WERI-Rb-1 (cell line): ENCODE data around the gene PUS7.
"Not testable (repeated sequence)": the region's sequence is repeated elsewhere in the genome, so short reads cannot be mapped to it uniquely, and the experiment has no call there.

Experiments used
- DNase-seq: peaks from one replicate; pipeline ENCODE4 v3.0.0-alpha.2; 2020
- H3K27ac ChIP-seq: fragments of 250-450 bp; sonication (Bioruptor Pico); 2 replicates; pipeline ENCODE4 v1.5.1; 2020; ENCODE audit warnings: mild to moderate bottlenecking, moderate library complexity
- H3K27me3 ChIP-seq: fragments of 250-450 bp; sonication (Bioruptor Pico); 2 replicates; pipeline ENCODE4 v1.5.1; 2021; ENCODE audit warnings: mild to moderate bottlenecking, low read depth, moderate library complexity; ENCODE audit not compliant: insufficient read depth, severe bottlenecking
- H3K36me3 ChIP-seq: fragments of 250-450 bp; sonication (Bioruptor Pico); 2 replicates; pipeline ENCODE4 v1.5.1; 2020; ENCODE audit warnings: mild to moderate bottlenecking, moderate library complexity
- H3K4me3 ChIP-seq: 2 replicates; pipeline ENCODE4 v1.5.1; 2011; ENCODE audit warnings: low read depth, mild to moderate bottlenecking, control low read depth, low read length
- H3K9me3 ChIP-seq: fragments of 250-450 bp; sonication (Bioruptor Pico); 2 replicates; pipeline ENCODE4 v1.5.1; 2021; ENCODE audit warnings: mild to moderate bottlenecking, moderate library complexity; ENCODE audit not compliant: severe bottlenecking
- TF ChIP-seq, protein P1 (sequence below): IDR thresholded peaks from 2 replicates; pipeline ENCODE4 v1.5.1; 2011; ENCODE audit warnings: low read depth, mild to moderate bottlenecking, control low read depth, inconsistent platforms, low read length

The PUS7 gene

GRCh38 chr7:105429746-105430612 is 92.1 kb downstream of the PUS7 start:
- Histone ChIP-seq H3K36me3 (no peaks in the 10 kb centered on the region), H3K27ac (no peak overlapping the region), H3K9me3 (no peaks in the 10 kb centered on the region), H3K4me3 (no peak overlapping the region), H3K27me3 (no peaks in the 10 kb centered on the region)
- TF ChIP-seq, protein P1, sequence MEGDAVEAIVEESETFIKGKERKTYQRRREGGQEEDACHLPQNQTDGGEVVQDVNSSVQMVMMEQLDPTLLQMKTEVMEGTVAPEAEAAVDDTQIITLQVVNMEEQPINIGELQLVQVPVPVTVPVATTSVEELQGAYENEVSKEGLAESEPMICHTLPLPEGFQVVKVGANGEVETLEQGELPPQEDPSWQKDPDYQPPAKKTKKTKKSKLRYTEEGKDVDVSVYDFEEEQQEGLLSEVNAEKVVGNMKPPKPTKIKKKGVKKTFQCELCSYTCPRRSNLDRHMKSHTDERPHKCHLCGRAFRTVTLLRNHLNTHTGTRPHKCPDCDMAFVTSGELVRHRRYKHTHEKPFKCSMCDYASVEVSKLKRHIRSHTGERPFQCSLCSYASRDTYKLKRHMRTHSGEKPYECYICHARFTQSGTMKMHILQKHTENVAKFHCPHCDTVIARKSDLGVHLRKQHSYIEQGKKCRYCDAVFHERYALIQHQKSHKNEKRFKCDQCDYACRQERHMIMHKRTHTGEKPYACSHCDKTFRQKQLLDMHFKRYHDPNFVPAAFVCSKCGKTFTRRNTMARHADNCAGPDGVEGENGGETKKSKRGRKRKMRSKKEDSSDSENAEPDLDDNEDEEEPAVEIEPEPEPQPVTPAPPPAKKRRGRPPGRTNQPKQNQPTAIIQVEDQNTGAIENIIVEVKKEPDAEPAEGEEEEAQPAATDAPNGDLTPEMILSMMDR = peak; percentile 32; the same call in 1 of the 2 replicates
- peak; percentile 52 for DNase-seq

DNA sequence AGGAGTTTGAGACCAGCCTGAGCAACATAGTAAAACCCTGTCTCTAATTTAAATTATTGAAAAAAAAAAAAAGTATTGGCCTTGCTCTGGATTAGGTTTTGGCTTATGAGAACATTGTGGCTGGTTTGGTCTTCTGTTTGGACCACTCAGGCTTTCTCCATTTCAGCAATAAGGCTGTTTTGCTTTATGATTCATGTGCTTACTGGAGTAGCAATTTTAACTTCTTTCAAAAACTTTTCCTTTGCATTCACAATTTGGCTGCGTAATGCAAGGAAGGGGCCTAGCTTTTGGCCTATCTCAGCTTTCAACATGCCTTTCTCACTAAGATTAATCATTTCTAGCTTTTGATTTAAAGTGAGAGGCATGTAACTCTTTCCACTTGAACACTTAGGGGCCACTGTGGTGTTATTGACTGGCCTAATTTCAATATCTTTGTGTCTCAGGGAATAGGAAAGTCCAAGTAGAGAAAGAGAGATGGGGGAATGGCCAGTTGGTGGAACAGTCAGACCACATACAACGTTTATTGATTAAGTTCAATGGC is 95.4 kb downstream of the PUS7 start:
- Histone ChIP-seq H3K9me3 (no peaks in the 10 kb centered on the region), H3K4me3 (no peak overlapping the region), H3K27ac (no peak overlapping the region), H3K27me3 (no peaks in the 10 kb centered on the region), H3K36me3 (no peaks in the 10 kb centered on the region)
- DNase-seq = no peak
- TF ChIP-seq, protein P1 = no peak

- H3K4me3 ChIP-seq = no peak overlapping the region
- TF ChIP-seq, protein P1 = no peak
- H3K27me3 ChIP-seq = no peaks in the 10 kb centered on the region
- H3K9me3 ChIP-seq = no peaks in the 10 kb centered on the region
- DNase-seq = no peak
- no peaks in the 10 kb centered on the region for H3K36me3 ChIP-seq
- H3K27ac ChIP-seq = no peak overlapping the region
These were observed 98.1 kb downstream of the PUS7 start for GRCh38 chr7:105423987-105424386.

- Histone ChIP-seq H3K4me3 (no peak overlapping the region), H3K36me3 (no peaks in the 10 kb centered on the region), H3K27ac (no peak overlapping the region), H3K9me3 (no peaks in the 10 kb centered on the region), H3K27me3 (no peaks in the 10 kb centered on the region)
- TF ChIP-seq, protein P1 = no peak
- no peak for DNase-seq
These were observed 108.1 kb downstream of the PUS7 start for GRCh38 chr7:105413887-105414437.

GRCh38 chr7:105410774-105411173 is 111.3 kb downstream of the PUS7 start:
- H3K36me3 ChIP-seq, H3K27me3 ChIP-seq, DNase-seq, H3K27ac ChIP-seq, H3K9me3 ChIP-seq, H3K4me3 ChIP-seq: not testable (repeated sequence)

DNA sequence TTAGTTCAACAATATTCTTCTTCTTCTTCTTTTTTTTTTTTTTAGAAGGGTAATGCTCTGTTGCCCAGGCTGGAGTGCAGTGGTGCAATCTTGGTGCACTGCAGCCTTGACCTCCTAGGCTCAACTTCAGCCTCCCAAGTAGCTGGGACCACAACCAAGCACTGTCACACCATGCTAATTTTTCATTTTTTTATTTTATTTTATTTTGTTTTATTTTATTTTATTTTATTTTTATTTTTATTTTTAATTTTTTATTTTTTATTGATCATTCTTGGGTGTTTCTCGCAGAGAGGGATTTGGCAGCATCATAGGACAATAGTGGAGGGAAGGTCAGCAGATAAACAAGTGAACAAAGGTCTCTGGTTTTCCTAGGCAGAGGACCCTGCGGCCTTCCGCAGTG is 112.3 kb downstream of the PUS7 start:
- H3K27ac ChIP-seq, H3K36me3 ChIP-seq, DNase-seq, H3K9me3 ChIP-seq, H3K27me3 ChIP-seq, H3K4me3 ChIP-seq: not testable (repeated sequence)
